DMS153 treated with DMSO at 0.1 percent for 48 hours (cell line): Measurements from ENCODE around the gene PSENEN.
A peak's percentile ranks its signal among the peaks of the same experiment; 100 is the strongest.

Experiments
- DNase-seq: peaks from one replicate; lab custom pipeline; 2025; ENCODE audit not compliant: unreplicated experiment; lab: John Stamatoyannopoulos, UW

Gene PSENEN

GRCh38 chr19:35733180-35734125, 12.0 kb upstream of the PSENEN start:
- DNase-seq = no peak

- no peak for DNase-seq
Measured at GRCh38 chr19:35734273-35734672, 11.2 kb upstream of the PSENEN start.

- no peak for DNase-seq
Measured at GRCh38 chr19:35734889-35735288, 10.6 kb upstream of the PSENEN start.

- DNase-seq = no peak
Measured at GRCh38 chr19:35736913-35737886, 8.3 kb upstream of the PSENEN start.

GRCh38 chr19:35738021-35738886, 7.2 kb upstream of the PSENEN start:
- DNase-seq = no peak

- no peak for DNase-seq
Measured at GRCh38 chr19:35738887-35739229, 6.6 kb upstream of the PSENEN start.

GRCh38 chr19:35739275-35740107, 6.0 kb upstream of the PSENEN start:
- no peak for DNase-seq

GRCh38 chr19:35740108-35740422, 5.4 kb upstream of the PSENEN start:
- no peak for DNase-seq

GRCh38 chr19:35740423-35741202, 4.8 kb upstream of the PSENEN start:
- DNase-seq = peak; percentile 95

GRCh38 chr19:35741203-35741515, 4.3 kb upstream of the PSENEN start:
- no peak for DNase-seq

- DNase-seq = no peak
Measured at GRCh38 chr19:35742121-35742724, 3.2 kb upstream of the PSENEN start, which contains the start of gene IGFLR1. Gene IGFLR1, minus strand, starts transcription at chr19:35742452. Its CDS starts 1,272 bp downstream, at chr19:35741180.

GRCh38 chr19:35743640-35744429, 1.6 kb upstream of the PSENEN start:
- no peak for DNase-seq

- DNase-seq = peak; percentile 87
Measured at GRCh38 chr19:35744430-35745327, 772 bp upstream of the PSENEN start.

GRCh38 chr19:35746087-35746462, 624 bp downstream of the PSENEN start:
- no peak for DNase-seq

- DNase-seq = no peak
Measured at GRCh38 chr19:35746531-35746930, 1.1 kb downstream of the PSENEN start.

GRCh38 chr19:35748106-35749020, 2.9 kb downstream of the PSENEN start, which contains the start of gene LIN37:
Gene LIN37, plus strand, starts transcription at chr19:35748576. Its CDS starts 149 bp downstream, at chr19:35748725.
- peak; percentile 89 for DNase-seq
